ENCODE results near the gene CYP20A1.
"Not testable (repeated sequence)": the region's sequence is repeated elsewhere in the genome, so short reads cannot be mapped to it uniquely, and the experiment has no call there.

CYP20A1 gene, protein sequence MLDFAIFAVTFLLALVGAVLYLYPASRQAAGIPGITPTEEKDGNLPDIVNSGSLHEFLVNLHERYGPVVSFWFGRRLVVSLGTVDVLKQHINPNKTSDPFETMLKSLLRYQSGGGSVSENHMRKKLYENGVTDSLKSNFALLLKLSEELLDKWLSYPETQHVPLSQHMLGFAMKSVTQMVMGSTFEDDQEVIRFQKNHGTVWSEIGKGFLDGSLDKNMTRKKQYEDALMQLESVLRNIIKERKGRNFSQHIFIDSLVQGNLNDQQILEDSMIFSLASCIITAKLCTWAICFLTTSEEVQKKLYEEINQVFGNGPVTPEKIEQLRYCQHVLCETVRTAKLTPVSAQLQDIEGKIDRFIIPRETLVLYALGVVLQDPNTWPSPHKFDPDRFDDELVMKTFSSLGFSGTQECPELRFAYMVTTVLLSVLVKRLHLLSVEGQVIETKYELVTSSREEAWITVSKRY

DNA sequence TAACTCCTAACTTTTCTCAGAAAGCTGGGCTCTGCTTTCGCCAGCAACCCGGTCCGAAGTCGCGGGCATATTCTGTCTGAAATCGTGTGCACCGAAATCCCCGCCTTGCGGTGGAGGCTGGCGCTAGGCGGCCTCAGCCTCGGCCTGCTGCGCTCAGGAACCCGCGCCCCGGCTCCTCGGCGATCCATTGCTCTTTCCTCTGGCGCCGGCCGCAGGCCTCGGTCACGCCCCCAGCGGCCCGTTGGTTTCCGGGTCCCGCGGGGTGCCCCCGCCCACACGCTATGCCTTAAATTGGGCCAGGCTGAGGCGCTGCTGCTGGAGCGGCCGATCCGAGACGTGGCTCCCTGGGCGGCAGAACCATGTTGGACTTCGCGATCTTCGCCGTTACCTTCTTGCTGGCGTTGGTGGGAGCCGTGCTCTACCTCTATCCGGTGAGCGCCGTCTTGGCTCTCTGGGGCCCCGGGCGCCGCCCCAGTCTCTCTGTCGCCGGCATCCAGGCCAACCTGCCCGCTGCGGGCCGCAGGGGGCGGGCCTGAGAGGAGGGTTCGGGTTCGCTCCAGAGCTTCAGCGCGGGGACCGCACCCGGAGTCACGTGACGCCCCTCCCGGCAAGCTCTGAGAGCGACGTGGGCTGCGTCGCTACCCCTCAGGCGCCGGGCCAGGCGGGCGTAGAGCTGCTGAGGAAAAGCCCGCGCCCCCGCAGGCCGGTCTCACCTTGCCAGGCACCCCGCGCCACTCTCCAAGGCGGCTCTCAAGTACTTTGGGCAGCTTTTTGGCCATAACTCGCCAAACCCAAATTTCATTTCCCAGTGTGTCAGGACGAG, at the start of gene CYP20A1:
Gene CYP20A1 (plus strand): TSS at position 315 of the 823 bp plus-strand sequence. CDS start 45 bp downstream, at position 360.
- Histone ChIP-seq H3K27ac (peak within 1 kb of the TSS; percentile 95 to 97), H3K4me3 (peak within 1 kb of the TSS; percentile 86)
- DNase-seq (ENCODE audit: low spot score), result peak; percentile 98
- TF ChIP-seq, protein P1, sequence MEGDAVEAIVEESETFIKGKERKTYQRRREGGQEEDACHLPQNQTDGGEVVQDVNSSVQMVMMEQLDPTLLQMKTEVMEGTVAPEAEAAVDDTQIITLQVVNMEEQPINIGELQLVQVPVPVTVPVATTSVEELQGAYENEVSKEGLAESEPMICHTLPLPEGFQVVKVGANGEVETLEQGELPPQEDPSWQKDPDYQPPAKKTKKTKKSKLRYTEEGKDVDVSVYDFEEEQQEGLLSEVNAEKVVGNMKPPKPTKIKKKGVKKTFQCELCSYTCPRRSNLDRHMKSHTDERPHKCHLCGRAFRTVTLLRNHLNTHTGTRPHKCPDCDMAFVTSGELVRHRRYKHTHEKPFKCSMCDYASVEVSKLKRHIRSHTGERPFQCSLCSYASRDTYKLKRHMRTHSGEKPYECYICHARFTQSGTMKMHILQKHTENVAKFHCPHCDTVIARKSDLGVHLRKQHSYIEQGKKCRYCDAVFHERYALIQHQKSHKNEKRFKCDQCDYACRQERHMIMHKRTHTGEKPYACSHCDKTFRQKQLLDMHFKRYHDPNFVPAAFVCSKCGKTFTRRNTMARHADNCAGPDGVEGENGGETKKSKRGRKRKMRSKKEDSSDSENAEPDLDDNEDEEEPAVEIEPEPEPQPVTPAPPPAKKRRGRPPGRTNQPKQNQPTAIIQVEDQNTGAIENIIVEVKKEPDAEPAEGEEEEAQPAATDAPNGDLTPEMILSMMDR (IDR thresholded peaks at IDR 0.05), result no peak

GRCh38 chr2:203190547-203190946, 48.3 kb upstream of the CYP20A1 start:
- not testable (repeated sequence) for H3K4me3 ChIP-seq; DNase-seq (ENCODE audit: low spot score); H3K27ac ChIP-seq

DNA sequence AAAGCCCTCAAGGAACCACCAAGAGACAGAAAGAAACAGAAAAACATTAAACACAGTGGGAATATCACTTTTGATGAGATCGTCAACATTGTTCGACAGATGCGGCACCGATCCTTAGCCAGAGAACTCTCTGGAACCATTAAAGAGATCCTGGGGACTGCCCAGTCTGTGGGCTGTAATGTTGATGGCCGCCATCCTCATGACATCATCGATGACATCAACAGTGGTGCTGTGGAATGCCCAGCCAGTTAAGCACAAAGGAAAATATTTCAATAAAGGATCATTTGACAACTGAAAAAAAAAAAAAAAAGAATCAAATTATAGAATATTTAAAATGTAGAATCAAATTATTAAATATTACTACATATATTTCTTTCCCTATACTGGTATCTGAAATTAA, 47.8 kb upstream of the CYP20A1 start:
- DNase-seq (ENCODE audit: low spot score); H3K4me3 ChIP-seq; H3K27ac ChIP-seq: not testable (repeated sequence)

DNA sequence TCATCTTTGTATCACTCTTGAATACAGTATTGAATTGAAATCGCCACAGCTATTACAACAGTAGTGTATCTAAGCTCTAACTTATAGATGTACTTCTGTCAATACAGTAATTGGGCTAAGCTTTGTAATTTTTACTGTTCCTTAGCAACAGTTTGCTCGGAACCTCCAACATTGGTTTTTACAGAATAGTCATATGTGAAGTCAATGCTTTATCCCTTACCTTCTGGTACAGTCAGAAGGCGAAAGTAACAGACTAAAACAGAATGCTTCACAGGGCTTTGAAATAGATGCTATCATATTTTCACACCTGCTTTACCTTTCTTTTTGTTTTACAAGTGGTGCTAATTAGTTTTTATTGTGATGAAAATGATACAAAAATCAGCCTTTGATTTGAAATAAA, 46.9 kb upstream of the CYP20A1 start:
- no peak overlapping the region for H3K4me3 ChIP-seq
- DNase-seq (ENCODE audit: low spot score), result no peak
- TF ChIP-seq, protein P1 (IDR thresholded peaks at IDR 0.05), result no peak
- no peak overlapping the region for H3K27ac ChIP-seq

DNA sequence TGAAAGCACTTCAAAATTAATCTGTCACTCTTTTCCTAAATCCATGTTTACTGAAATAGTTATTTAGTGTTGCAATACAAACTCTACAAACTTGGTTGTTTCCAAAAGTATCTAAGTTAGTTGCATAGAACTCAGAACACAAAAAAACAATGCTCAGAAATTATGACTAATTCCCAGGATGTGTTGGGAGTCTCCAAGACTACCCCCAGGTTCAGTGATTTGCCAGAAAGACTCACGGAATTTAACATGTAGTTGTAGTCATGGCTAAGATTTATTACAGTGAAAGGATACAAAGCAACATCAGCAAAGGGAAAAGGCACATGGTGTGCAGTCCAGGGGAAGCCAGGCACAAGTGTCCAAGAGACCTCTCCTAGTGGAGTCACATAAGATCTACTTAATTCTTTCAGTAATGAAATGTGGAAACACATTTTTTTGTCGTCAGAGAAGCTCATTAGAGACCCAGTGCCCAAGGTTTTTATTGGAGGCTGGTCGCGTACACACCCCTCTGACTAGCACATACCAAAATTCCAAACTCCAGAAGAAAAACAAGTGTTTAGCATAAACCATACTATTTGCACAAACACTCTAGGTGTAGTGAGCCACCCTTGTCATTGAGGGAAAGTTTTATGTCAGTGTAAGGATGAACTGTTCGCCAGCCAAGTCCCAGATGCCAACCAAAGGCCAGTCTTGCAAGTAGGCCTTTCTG, 43.3 kb upstream of the CYP20A1 start:
- TF ChIP-seq, protein P1 (IDR thresholded peaks at IDR 0.05), result no peak
- no peak for DNase-seq (ENCODE audit: low spot score)
- H3K27ac ChIP-seq, result no peak overlapping the region
- H3K4me3 ChIP-seq, result no peak overlapping the region

DNA sequence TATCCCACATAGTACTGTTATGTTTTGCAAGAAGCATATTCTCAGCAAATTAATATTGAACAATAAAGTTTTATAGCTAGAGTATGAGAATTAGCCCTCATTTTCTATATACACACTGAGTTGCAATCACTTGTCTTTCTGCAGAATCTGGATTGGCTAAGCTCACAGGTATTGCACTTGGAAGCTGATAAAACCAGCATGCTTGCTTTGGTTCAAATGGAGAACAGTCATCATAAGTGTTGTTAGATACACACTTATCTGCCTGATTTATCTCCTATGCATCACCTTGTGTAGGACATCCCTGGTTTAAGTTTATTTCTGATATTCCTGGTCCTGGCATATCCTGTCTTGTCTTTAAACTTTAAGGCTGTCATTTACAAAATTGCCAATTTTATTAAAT, 38.0 kb upstream of the CYP20A1 start:
- H3K4me3 ChIP-seq, result no peak overlapping the region
- no peak overlapping the region for H3K27ac ChIP-seq
- DNase-seq (ENCODE audit: low spot score), result no peak
- TF ChIP-seq, protein P1 (IDR thresholded peaks at IDR 0.05), result no peak

GRCh38 chr2:203201426-203201825, 37.4 kb upstream of the CYP20A1 start:
- Histone ChIP-seq H3K4me3 (no peak overlapping the region), H3K27ac (no peak overlapping the region)
- no peak for DNase-seq (ENCODE audit: low spot score)
- TF ChIP-seq, protein P1 (IDR thresholded peaks at IDR 0.05), result no peak
